Glomerular visceral epithelial cell (primary cell): Measurements from ENCODE around the gene ATF6.

Source experiments
- DNase-seq: peaks from one replicate; pipeline ENCODE4 v3.0.0-alpha.2; 2016; ENCODE audit errors: extremely low spot score

ATF6 gene

DNA sequence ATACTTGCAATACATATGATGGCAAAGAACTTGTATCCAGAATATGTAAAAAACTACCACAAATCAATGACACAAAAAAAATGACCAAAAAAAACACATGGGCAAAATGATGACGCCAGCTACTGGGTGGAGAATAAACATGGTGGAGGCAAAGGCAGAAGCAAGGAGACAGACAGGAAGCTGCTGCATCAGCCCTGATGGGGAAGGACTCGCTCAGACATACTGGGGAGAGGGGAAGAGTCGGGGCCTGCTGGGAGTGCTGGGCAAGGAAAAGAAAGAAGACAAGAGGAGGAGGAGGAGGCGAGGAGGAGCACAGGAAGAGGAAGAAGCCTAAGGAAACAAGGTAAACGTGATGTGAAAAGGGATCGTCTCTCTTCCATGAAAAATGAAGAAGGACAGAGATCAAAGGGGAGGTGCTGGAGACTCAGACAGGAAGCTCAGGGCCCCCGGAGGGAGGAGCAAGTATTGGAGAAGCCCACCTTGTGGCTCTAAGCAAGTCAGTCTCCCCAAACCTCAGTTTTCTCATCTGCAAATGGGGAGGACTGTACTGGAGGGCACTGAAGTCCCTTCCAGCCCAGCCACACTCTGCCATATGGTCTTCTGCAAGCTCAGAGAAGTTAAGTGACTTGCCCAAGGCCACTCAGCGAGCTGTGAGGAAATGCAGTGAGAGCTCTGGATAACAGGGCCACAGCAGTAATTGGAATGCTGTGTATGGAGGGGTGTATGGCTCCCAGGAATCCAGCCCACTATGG lies 233.4 kb downstream of the ATF6 start:
- DNase-seq, result no peak

GRCh38 chr1:162000053-162000420 lies 233.9 kb downstream of the ATF6 start:
- DNase-seq, result no peak

GRCh38 chr1:162003061-162003829 lies 237.1 kb downstream of the ATF6 start:
- DNase-seq, result peak; percentile 99

DNA sequence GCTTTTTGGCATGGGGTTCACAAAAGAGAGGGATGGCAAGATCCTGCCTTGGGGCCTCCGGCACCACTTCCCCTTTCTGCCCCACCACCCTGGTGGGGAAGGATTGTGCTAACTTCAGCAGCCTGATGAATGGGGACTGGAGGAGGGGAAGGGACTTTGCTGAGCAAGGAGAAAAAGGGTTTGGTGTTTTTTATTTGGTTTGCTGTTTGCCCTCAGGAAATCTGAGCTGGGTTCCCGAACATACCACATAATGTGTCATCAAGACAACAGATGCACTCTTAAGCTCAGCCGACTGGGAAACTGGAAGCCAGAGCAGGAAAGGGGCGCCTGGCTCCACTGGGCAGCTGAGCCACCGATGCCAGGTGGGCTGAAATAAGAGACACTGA lies 237.7 kb downstream of the ATF6 start:
- DNase-seq, result peak; percentile 87

- no peak for DNase-seq
Measured at GRCh38 chr1:162004441-162004950, 238.4 kb downstream of the ATF6 start.

- no peak for DNase-seq
Measured at GRCh38 chr1:162006081-162006480, 240.0 kb downstream of the ATF6 start.

DNA sequence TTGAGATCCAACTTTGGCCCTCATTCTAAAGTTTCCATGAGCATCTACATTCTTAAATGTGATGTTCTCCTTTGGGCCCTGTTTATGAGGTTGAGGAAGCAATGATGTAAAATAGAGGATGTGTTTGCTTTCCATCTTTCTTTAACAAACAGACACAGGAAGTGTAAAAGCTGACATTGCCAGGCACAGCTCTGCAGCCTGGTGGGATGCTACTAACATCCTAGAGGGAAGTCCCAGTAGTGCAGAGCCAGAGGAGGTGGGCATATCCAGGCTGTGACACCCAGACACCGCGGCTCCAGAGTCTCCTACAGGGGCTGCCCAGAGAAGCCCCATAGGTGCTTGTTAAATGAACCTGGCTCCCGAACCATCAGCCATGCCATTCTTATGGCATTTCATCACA lies 241.3 kb downstream of the ATF6 start:
- no peak for DNase-seq

DNA sequence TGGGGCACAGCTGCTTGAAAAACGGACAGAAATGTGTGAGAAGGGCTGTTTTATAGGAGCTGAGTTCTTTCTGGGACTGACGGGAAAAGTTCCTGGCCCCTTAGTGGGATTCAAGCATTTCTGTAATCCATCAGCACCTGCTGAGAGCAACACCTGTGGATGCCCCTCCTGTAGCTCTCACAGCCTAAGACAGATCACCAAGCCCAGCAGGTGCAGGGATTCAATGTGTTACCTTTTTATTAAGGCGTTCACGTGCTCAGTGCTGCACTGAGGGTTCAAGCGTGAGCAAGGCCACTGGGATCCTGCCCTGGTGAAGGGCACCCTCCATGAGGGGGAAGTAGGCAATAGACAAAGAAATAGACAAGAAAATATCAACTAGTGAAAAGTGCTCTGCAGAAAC lies 242.7 kb downstream of the ATF6 start:
- DNase-seq, result no peak

DNA sequence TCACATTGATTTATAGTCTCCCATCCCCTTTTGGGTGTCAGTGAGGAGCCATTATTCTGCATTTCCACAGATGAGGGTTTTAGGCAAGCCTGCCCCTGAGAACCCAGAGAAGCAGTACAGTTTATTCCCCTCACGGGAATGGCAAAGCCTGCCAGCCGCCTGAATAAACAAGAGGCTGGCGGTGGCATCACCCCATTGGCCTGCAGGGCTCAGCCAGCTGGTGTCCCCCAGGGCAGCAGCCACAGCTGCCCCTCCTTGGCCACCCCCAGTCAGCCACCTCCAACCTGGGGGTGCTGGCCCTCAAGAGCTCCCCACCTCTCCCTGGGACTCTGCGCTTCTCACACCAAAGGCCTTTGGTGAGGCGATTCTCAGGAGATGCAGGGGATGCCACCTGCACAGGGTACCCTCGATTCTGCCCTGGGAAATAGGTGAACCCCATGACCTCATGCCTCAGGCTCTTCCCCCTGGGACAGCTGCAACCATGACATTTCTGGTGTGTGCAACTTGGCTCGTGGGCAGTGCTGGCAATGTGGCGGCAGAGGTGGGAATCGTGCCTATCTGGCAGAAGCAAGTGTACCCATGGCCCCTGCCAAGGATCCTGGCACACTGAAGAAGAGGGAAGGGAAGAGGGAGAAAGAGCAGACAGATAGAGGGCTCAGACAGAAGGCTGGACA lies 243.5 kb downstream of the ATF6 start:
- no peak for DNase-seq

DNA sequence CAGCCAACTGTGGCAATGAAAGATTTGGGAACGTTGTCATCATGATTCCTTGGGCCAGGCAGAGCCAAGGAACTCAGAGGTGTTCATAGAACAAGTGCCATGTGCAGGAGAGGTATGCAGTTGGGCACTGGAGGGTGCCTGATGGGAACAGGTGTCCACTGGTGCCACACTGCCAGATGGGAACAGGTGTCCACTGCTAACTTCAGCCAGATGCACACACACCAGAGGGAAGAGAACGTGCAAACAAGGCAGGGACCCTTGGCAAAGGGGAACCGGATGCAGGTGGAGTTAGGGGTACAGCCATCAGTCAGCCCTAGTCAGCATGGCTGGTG lies 244.0 kb downstream of the ATF6 start:
- no peak for DNase-seq

GRCh38 chr1:162011337-162012012 lies 245.4 kb downstream of the ATF6 start:
- DNase-seq, result no peak

- no peak for DNase-seq
Measured at GRCh38 chr1:162013289-162013688, 247.2 kb downstream of the ATF6 start.
